Fibroblast of lung (primary cell): ENCODE results near the gene ANKRD53.
"Not testable (repeated sequence)": the region's sequence is repeated elsewhere in the genome, so short reads cannot be mapped to it uniquely, and the experiment has no call there.

Experiments used
- EZH2 ChIP-seq: IDR thresholded peaks from 2 replicates; pipeline ENCODE4 v1.5.1; 2012; ENCODE audit warnings: low read length, control low read depth, mild to moderate bottlenecking; ENCODE audit errors: missing control alignments
- TF ChIP-seq, protein P1 (sequence below), 2 donors: IDR thresholded peaks in 1 of 2; conservative IDR thresholded peaks in 1 of 2; 1 replicate in 1 of 2; 2 replicates in 1 of 2; pipeline ENCODE4 v1.5.1; 2011 to 2012; ENCODE audit warnings: low read length in 2 of 2, control low read depth in 1 of 2, inconsistent platforms in 1 of 2, low read depth in 1 of 2, mild to moderate bottlenecking in 1 of 2

DNA sequence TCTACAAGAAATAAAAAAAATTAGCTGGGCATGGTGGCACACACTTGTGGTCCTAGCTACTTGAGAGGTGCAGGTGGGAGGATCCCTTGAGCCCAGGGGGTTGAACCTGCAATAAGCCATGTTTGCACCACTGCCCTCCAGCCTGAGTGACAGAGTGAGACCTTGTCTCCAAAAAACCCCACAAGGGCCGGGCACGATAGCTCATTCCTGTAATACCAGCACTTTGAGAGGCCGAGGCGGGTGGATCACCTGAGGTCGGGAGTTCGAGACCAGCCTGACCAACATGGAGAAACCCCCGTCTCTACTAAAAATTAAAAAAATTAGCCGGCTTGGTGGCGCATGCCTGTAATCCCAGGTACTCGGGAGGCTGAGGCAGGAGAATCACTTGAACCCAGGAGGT lies 21.5 kb downstream of the ANKRD53 start:
- not testable (repeated sequence) for TF ChIP-seq EZH2
- TF ChIP-seq, protein P1, sequence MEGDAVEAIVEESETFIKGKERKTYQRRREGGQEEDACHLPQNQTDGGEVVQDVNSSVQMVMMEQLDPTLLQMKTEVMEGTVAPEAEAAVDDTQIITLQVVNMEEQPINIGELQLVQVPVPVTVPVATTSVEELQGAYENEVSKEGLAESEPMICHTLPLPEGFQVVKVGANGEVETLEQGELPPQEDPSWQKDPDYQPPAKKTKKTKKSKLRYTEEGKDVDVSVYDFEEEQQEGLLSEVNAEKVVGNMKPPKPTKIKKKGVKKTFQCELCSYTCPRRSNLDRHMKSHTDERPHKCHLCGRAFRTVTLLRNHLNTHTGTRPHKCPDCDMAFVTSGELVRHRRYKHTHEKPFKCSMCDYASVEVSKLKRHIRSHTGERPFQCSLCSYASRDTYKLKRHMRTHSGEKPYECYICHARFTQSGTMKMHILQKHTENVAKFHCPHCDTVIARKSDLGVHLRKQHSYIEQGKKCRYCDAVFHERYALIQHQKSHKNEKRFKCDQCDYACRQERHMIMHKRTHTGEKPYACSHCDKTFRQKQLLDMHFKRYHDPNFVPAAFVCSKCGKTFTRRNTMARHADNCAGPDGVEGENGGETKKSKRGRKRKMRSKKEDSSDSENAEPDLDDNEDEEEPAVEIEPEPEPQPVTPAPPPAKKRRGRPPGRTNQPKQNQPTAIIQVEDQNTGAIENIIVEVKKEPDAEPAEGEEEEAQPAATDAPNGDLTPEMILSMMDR (conservative IDR thresholded peaks at IDR 0.05 in 1 of 2, IDR thresholded peaks at IDR 0.05 in 1 of 2; ENCODE audit: low read depth in 1 of 2, low read length in 2 of 2), result not testable (repeated sequence)
